Pancreas (tissue), 10 donors: Measurements from ENCODE around the gene GDF7. TPM values are rescaled to one million over a fixed set of nuclear protein-coding genes. Genes with fewer than 3 reads are reported as not detected.
A peak's percentile ranks its signal among the peaks of the same experiment; 100 is the strongest.

Experiments
- ATAC-seq, 4 donors: fragments of 200-7000 bp; cut with Tn5 transposase; one replicate each; pipeline versions ENCODE4 v1.8.0 to v1.9.1; 2020; ENCODE audit warnings: mild to moderate bottlenecking in 4 of 4, moderate library complexity in 4 of 4
- DNase-seq, 6 donors: peaks; one replicate each; pipeline ENCODE4 v3.0.0-alpha.2; 2020
- FAIRE-seq: peaks from 2 replicates; lab custom pipeline; 2012; peaks lifted over from hg19 to GRCh38; lab: Jason Lieb, UNC
- H3K27ac ChIP-seq, 4 donors: fragments of 200-600 bp; sonication (generic); 1 replicate in 3 of 4; 2 replicates in 1 of 4; pipeline versions ENCODE4 v1.5.0 to v1.8.0; 2020
- H3K27me3 ChIP-seq, 4 donors: fragments of 200-600 bp; one replicate each; pipeline ENCODE4 v1.8.0; 2021
- H3K36me3 ChIP-seq, 3 donors: fragments of 200-600 bp; sonication (generic) in 1 of 3; one replicate each; pipeline versions ENCODE4 v1.5.0 to v1.8.0; 2020 to 2021
- H3K4me1 ChIP-seq, 3 donors: fragments of 200-600 bp; one replicate each; pipeline ENCODE4 v1.8.0; 2021
- H3K4me3 ChIP-seq, 4 donors: fragments of 200-600 bp; sonication (generic) in 2 of 4; one replicate each; pipeline versions ENCODE4 v1.5.0 to v1.8.0; 2020 to 2021
- H3K9me3 ChIP-seq, 4 donors: fragments of 200-600 bp; one replicate each; pipeline ENCODE4 v1.8.0; 2021
- WGBS, 2 donors: extraction: QIAGEN DNeasy Blood & Tissue Kit; methylation state at CpG; one replicate each; pipeline ENCODE4 v1.1.7; 2013; 5-methylcytosine and 5-hydroxymethylcytosine counted together
- intact Hi-C, 3 donors: fragments of 100-400 bp; cut with DNase I; formaldehyde crosslinking; loops; one replicate each; pipeline versions ENCODE4 v1.11.1 to v1.14.2; 2022
- polyA plus RNA-seq, 2 donors: library from polyadenylated mRNA; stranded (reverse); fragments of 200-250 nt; gene quantifications; one replicate each; pipeline ENCODE4 v1.2.3, GENCODE V29; 2013
- total RNA-seq, 6 donors: library from RNA; stranded (reverse); fragmentation: NEBNext Ultra II Directional in 4 of 6; extraction: Animal tissue kit (Norgen Biotek cat#: 25700) in 4 of 6; gene quantifications; one replicate each; pipeline versions ENCODE4 v1.2.1 to v1.2.4, GENCODE V29; 2021 to 2023
- TF ChIP-seq, protein P1 (sequence below), 4 donors: fragments of 200-600 bp; sonication (generic) in 3 of 4; IDR thresholded peaks; one replicate each; pipeline versions ENCODE4 v1.5.0 to v1.8.0; 2021; ENCODE audit warnings: antibody characterized with exemption in 4 of 4
- donor health status: healthy with polysubstance abuse.
- donor health status: DM: no; HTN: no; CAD: no; lungs with moderate emphysema.
- donor health status: DM: no; HTN: no; CAD: no.
- donor health status: control.
- donor health status: control.
- donor health status: Bipolar disorder and iron deficiency.
- donor health status: DM: yes; HTN: yes; CAD: no.
- donor health status: DM: no; HTN: no; CAD: no.
- donor health status: DM: no; HTN: no; CAD: no.
- donor health status: DM: yes; HTN: yes; CAD: no.

Gene GDF7
- total and polyA plus RNA-seq, 8 donors: 0.16 to 0.98 (median 0.73) TPM

DNA sequence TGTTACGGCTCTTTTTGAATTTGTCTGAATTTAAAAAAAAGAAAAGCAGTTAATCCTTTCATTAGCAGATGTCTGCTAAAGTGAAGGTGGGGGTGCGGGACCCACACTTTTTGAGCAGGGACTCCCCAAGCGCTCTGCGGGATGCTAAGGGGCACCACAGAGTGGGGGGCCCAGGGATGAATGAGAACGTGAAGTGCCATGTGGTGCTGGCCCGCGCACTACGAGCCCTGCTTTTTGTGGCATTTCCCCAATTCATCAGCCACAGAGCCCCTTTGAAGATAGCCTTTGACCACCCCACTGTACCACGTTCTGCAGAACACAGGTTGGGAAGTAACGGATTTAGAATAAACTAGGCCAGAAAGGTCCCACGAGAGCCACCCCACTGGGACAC lies 44.7 kb upstream of the GDF7 start:
- peaks cover 0 to 33% (median 0%) of the 10 kb centered on the region in 3 donors for H3K36me3 ChIP-seq
- DNase-seq (peak in 1 of 6 donors; percentile 20), ATAC-seq (no peak), FAIRE-seq (no peak)
- intact Hi-C loops: no loop called here
- no peaks in the 10 kb centered on the region for H3K9me3 ChIP-seq
- no peak overlapping the region for H3K4me3 ChIP-seq
- WGBS, 2 donors: 93 to 94% methylated on average over 11 of the region's 11 CpGs
- H3K27ac ChIP-seq: no peak overlapping the region
- H3K4me1 ChIP-seq: peaks cover 5 to 8% (median 8%) of the 10 kb centered on the region in 3 donors
- no peaks in the 10 kb centered on the region for H3K27me3 ChIP-seq
- TF ChIP-seq, protein P1, sequence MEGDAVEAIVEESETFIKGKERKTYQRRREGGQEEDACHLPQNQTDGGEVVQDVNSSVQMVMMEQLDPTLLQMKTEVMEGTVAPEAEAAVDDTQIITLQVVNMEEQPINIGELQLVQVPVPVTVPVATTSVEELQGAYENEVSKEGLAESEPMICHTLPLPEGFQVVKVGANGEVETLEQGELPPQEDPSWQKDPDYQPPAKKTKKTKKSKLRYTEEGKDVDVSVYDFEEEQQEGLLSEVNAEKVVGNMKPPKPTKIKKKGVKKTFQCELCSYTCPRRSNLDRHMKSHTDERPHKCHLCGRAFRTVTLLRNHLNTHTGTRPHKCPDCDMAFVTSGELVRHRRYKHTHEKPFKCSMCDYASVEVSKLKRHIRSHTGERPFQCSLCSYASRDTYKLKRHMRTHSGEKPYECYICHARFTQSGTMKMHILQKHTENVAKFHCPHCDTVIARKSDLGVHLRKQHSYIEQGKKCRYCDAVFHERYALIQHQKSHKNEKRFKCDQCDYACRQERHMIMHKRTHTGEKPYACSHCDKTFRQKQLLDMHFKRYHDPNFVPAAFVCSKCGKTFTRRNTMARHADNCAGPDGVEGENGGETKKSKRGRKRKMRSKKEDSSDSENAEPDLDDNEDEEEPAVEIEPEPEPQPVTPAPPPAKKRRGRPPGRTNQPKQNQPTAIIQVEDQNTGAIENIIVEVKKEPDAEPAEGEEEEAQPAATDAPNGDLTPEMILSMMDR (IDR thresholded peaks at IDR 0.05): no peak

GRCh38 chr2:20622731-20623130 lies 44.2 kb upstream of the GDF7 start:
- Histone ChIP-seq H3K9me3 (no peaks in the 10 kb centered on the region), H3K4me3 (no peak overlapping the region), H3K27ac (no peak overlapping the region), H3K27me3 (no peaks in the 10 kb centered on the region), H3K36me3 (peaks cover 0 to 33% (median 0%) of the 10 kb centered on the region in 3 donors), H3K4me1 (peaks cover 4 to 7% (median 5%) of the 10 kb centered on the region in 3 donors)
- FAIRE-seq (no peak), ATAC-seq (no peak), DNase-seq (peak in 2 of 6 donors; percentile 11 to 47)
- WGBS, 2 donors: 80 to 82% methylated on average over 10 of the region's 10 CpGs
- intact Hi-C loops: no loop called here
- TF ChIP-seq, protein P1 (IDR thresholded peaks at IDR 0.05): no peak

- peaks cover 2 to 4% (median 2%) of the 10 kb centered on the region in 3 donors for H3K4me1 ChIP-seq
- intact Hi-C loops: no loop called here
- no peak overlapping the region for H3K27ac ChIP-seq
- no peaks in the 10 kb centered on the region for H3K27me3 ChIP-seq
- TF ChIP-seq, protein P1 (IDR thresholded peaks at IDR 0.05): no peak
- no peaks in the 10 kb centered on the region for H3K9me3 ChIP-seq
- no peak for FAIRE-seq
- no peak for ATAC-seq
- peak in 1 of 6 donors; percentile 39 for DNase-seq
- H3K4me3 ChIP-seq: no peak overlapping the region
- peaks cover 0 to 33% (median 0%) of the 10 kb centered on the region in 3 donors for H3K36me3 ChIP-seq
- 86 to 89% methylated on average over 10 of the region's 10 CpGs for WGBS, 2 donors
These were observed 43.7 kb upstream of the GDF7 start for GRCh38 chr2:20623241-20623640.

DNA sequence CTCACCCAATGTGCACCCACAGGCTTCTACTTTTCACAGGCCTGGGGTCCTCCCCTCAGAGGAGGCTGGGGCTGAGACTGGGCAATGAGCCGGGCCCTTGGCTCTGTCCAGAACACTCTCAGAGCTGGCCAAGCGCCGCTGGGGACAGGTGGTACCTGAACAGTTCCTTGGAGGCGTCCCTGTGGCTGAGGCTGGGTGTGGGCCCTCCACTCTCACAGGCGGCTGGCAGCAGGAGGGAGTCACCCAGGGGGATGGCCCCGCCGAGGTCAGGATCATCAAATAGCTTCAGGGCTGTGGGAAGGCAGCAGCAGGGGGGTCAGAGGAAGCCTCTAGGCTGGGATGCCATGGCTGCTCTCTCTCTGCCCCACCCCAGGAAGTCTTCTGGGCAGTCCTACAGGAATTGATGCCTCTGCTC lies 43.2 kb upstream of the GDF7 start:
- 86% methylated on average over 7 of the region's 7 CpGs for WGBS, 2 donors
- FAIRE-seq (no peak), DNase-seq (peak in 3 of 6 donors; percentile 24 to 67 (median 53)), ATAC-seq (no peak)
- Histone ChIP-seq H3K9me3 (no peaks in the 10 kb centered on the region), H3K4me1 (no peaks in the 10 kb centered on the region), H3K36me3 (peaks cover 0 to 33% (median 0%) of the 10 kb centered on the region in 3 donors), H3K27ac (no peak overlapping the region), H3K27me3 (no peaks in the 10 kb centered on the region), H3K4me3 (no peak overlapping the region)
- TF ChIP-seq, protein P1 (IDR thresholded peaks at IDR 0.05): no peak
- intact Hi-C loops: no loop called here

GRCh38 chr2:20624156-20624883 lies 42.6 kb upstream of the GDF7 start:
- TF ChIP-seq, protein P1 (IDR thresholded peaks at IDR 0.05): no peak
- WGBS, 2 donors: 88 to 90% methylated on average over 20 of the region's 20 CpGs
- intact Hi-C loops: no loop called here
- DNase-seq (peak in 3 of 6 donors; percentile 11 to 53 (median 34)), FAIRE-seq (no peak), ATAC-seq (no peak)
- Histone ChIP-seq H3K27me3 (no peaks in the 10 kb centered on the region), H3K27ac (no peak overlapping the region), H3K9me3 (no peaks in the 10 kb centered on the region), H3K4me3 (no peak overlapping the region), H3K4me1 (no peaks in the 10 kb centered on the region), H3K36me3 (peaks cover 0 to 33% (median 0%) of the 10 kb centered on the region in 3 donors)
